Stimulated activated CD8-positive, alpha-beta memory T cell treated with anti-CD3 and anti-CD28 coated beads, Interleukin-4, amount 100 ng/mL, for 1 hour (primary cell): ENCODE data around the gene PRRX1.

Source experiments
- DNase-seq, 2 donors: peaks; one replicate each; pipeline ENCODE4 v3.0.0-alpha.2; 2020; ENCODE audit warnings: low read depth in 2 of 2, low spot score in 1 of 2

Gene PRRX1

GRCh38 chr1:170765712-170766330 is 101.9 kb downstream of the PRRX1 start:
- no peak for DNase-seq

GRCh38 chr1:170768929-170769328 is 105.0 kb downstream of the PRRX1 start:
- no peak for DNase-seq

- DNase-seq, result no peak
These were observed 105.8 kb downstream of the PRRX1 start for GRCh38 chr1:170769691-170770090.

GRCh38 chr1:170770254-170770653 is 106.3 kb downstream of the PRRX1 start:
- no peak for DNase-seq

GRCh38 chr1:170776252-170776651 is 112.3 kb downstream of the PRRX1 start:
- no peak for DNase-seq

- no peak for DNase-seq
These were observed 112.8 kb downstream of the PRRX1 start for GRCh38 chr1:170776777-170777176.
